Muscle layer of colon (tissue), 2 donors: ENCODE results near the gene FLYWCH1.
"Not testable (repeated sequence)": the region's sequence is repeated elsewhere in the genome, so short reads cannot be mapped to it uniquely, and the experiment has no call there.

Experiments used
- H3K27ac ChIP-seq: one replicate; pipeline ENCODE4 v1.7.0; 2013; ENCODE audit warnings: low read depth, mild to moderate bottlenecking, low read length, moderate library complexity
- H3K27me3 ChIP-seq, 2 donors: one replicate each; pipeline ENCODE4 v1.7.0; 2013; ENCODE audit warnings: low read length in 2 of 2, mild to moderate bottlenecking in 2 of 2; ENCODE audit not compliant: insufficient read depth in 2 of 2, control insufficient read depth in 1 of 2
- H3K36me3 ChIP-seq: one replicate; pipeline ENCODE4 v1.7.0; 2013; ENCODE audit warnings: mild to moderate bottlenecking, low read length; ENCODE audit not compliant: insufficient read depth
- H3K4me1 ChIP-seq: one replicate; pipeline ENCODE4 v1.7.0; 2013; ENCODE audit warnings: mild to moderate bottlenecking, low read length; ENCODE audit not compliant: insufficient read depth
- H3K4me3 ChIP-seq, 2 donors: one replicate each; pipeline ENCODE4 v1.7.0; 2013; ENCODE audit warnings: low read length in 2 of 2, low read depth in 1 of 2, mild to moderate bottlenecking in 1 of 2, moderate library complexity in 1 of 2
- H3K9ac ChIP-seq: one replicate; pipeline ENCODE4 v1.7.0; 2013; ENCODE audit warnings: low read length
- H3K9me3 ChIP-seq: one replicate; pipeline ENCODE4 v1.7.0; 2013; ENCODE audit warnings: mild to moderate bottlenecking, low read length
- donor health status: abdominal sarcoma.
- donor health status: Adenocarcinoma of cecum.

The FLYWCH1 gene

GRCh38 chr16:2900526-2901075 is 11.1 kb upstream of the FLYWCH1 start:
- H3K27ac ChIP-seq: no peak overlapping the region
- H3K4me1 ChIP-seq: peaks cover 5% of the 10 kb centered on the region
- no peaks in the 10 kb centered on the region for H3K27me3 ChIP-seq
- H3K4me3 ChIP-seq: no peak overlapping the region
- H3K36me3 ChIP-seq: peaks cover 10% of the 10 kb centered on the region
- H3K9ac ChIP-seq: no peak overlapping the region
- no peaks in the 10 kb centered on the region for H3K9me3 ChIP-seq

GRCh38 chr16:2902337-2903130 is 9.2 kb upstream of the FLYWCH1 start:
- Histone ChIP-seq H3K27me3 (no peaks in the 10 kb centered on the region), H3K9me3 (no peaks in the 10 kb centered on the region), H3K27ac (no peak overlapping the region), H3K9ac (no peak overlapping the region), H3K4me3 (no peak overlapping the region), H3K4me1 (peaks cover 10% of the 10 kb centered on the region), H3K36me3 (no peaks in the 10 kb centered on the region)

DNA sequence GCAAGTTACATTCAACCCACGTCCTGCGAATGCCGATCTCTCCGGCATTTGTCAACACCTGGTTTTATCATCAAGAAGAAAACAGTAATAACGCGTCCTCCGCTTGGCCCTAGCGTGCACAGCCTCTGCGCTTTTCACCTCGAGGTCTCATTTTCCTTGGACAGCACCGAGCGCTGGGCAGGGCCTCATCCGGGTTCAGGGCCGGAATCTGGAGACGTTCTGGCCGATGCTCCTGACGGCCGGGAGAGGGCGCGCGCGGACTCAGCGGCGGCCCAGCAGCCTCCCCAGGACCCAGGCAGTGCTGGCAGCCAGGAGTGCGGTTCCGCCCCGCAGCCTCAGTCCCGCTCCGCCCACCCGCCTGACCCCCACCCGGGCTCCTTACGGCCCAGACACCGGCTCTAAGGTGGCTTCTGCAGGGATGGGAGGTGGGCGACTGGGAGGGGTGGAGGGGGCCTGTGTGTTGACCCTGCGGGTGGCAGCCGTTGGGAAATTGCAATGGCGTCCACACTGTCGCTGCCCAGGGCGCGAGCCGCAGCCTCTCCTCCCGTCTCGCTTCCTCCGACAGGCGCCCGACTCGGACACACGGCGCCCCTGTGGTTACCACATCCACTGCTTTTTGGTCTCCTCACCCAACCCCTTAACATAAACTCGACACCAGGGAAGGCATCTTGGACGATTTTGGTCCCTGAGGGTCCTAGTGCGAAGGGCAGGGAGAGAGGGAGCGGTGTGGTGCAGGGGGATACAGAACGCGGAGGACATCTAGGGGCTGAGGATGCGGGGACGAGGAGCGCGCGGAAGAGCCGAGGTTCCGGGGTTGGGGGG is 7.4 kb upstream of the FLYWCH1 start:
- Histone ChIP-seq H3K9me3 (no peaks in the 10 kb centered on the region), H3K27me3 (no peaks in the 10 kb centered on the region), H3K9ac (peak overlapping the region; percentile 61), H3K27ac (peak overlapping the region; percentile 62), H3K4me3 (peak overlapping the region; percentile 82 to 85), H3K36me3 (no peaks in the 10 kb centered on the region), H3K4me1 (peaks cover 10% of the 10 kb centered on the region)

- H3K4me1 ChIP-seq: peaks cover 10% of the 10 kb centered on the region
- no peaks in the 10 kb centered on the region for H3K27me3 ChIP-seq
- H3K4me3 ChIP-seq: peak overlapping the region; percentile 82 to 85
- peak overlapping the region; percentile 62 for H3K27ac ChIP-seq
- no peaks in the 10 kb centered on the region for H3K36me3 ChIP-seq
- peak overlapping the region; percentile 61 for H3K9ac ChIP-seq
- H3K9me3 ChIP-seq: no peaks in the 10 kb centered on the region
Observed at GRCh38 chr16:2904922-2905240, 6.8 kb upstream of the FLYWCH1 start.

DNA sequence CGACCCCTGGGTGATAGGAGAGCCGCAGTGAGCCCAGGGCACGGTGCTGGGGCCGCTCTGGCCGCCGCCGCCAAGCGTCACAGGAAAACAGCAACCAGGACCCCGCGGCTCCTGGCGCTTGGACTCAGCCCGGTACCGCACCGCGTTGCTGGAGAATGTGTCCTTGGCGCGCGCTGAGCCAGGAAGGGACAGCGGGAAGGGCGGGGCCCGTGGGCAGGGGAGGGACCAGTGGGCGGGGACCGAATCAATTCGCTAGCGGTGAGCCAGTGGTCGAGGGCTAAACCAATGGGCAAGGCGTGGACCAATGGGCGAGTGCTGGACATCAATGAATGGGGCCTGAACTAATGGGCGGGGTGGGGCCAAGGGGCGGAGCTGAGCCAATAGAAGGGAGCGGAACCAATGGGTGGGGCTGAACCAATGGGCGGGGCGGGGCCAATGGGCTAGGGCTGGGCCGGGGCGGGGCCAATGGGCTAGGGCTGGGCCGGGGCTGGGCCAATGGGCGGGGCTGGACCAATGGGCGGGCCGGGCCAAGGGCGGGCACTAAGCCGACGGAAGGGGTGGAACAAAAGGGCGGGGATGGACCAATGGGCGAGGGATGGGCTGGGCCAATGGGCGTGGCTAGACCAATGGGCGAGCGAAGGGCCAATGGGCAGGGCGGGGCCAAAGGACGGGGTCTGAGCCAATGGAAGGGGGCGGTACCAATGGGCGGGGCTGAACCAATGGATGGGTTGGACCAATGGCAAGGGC is 6.3 kb upstream of the FLYWCH1 start:
- Histone ChIP-seq H3K4me1 (peaks cover 10% of the 10 kb centered on the region), H3K9me3 (no peaks in the 10 kb centered on the region), H3K27me3 (no peaks in the 10 kb centered on the region), H3K27ac (peak overlapping the region; percentile 62), H3K9ac (no peak overlapping the region), H3K36me3 (no peaks in the 10 kb centered on the region), H3K4me3 (peak overlapping the region; percentile 82 to 85)

DNA sequence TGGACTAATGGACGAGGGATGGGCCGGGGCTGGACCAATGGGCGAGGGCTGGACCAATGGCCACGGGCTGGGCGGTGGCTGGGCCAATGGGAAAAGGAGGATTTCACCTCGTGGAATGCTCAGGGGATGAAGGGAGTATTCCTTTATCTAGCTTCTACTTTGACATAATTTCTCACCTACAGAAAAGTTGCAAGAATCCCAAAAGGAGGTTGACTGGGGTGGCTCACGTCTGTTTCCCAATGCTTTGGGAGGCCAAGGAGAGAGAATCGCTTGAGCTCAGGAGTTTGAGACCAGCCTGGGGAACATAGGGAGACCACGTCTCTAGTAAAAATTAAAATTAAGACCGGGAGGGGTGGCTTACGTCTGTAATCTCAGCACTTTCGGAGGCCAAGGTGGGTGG is 5.7 kb upstream of the FLYWCH1 start:
- H3K4me3 ChIP-seq: peak overlapping the region in 1 of 2 donors; percentile 8

DNA sequence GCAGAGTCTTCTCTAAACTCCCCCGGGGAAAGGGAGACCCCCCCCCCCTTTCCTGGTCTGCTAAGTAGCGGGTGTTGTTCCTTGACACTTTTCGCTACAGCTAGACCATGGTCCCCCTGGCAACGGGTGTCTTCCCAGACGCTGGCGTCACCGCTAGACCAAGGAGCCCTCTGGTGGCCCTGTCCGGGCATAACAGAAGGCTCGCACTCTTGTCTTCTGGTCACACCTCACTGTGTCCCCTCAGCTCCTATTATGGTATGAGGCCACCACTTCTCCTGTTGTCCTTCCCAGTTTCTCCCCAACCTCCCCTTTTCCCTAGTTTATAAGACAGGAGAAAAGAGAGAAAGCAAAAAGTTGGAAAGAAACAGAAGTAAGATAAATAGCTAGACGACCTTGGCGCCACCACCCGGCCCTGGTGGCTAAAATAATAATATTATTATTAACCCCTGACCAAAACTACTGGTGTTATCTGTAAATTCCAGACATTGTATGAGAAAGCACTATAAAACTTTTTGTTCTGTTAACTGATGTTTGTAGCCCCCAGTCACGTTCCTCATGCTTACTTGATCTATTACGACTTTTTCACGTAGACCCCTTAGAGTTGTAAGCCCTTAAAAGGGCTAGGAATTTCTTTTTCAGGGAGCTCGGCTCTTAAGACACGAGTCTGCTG is 4.5 kb upstream of the FLYWCH1 start:
- not testable (repeated sequence) for H3K36me3 ChIP-seq, H3K4me3 ChIP-seq, H3K9ac ChIP-seq, H3K9me3 ChIP-seq, H3K27ac ChIP-seq, H3K27me3 ChIP-seq
- peaks cover 14% of the 10 kb centered on the region for H3K4me1 ChIP-seq

More for the DNA sequence above, 5.7 kb upstream of the FLYWCH1 start:
- Histone ChIP-seq H3K9me3 (no peaks in the 10 kb centered on the region), H3K27ac (no peak overlapping the region), H3K36me3 (no peaks in the 10 kb centered on the region), H3K9ac (no peak overlapping the region), H3K4me1 (peaks cover 10% of the 10 kb centered on the region), H3K27me3 (no peaks in the 10 kb centered on the region)

- H3K4me3 ChIP-seq: no peak overlapping the region
- peaks cover 10% of the 10 kb centered on the region for H3K36me3 ChIP-seq
- no peaks in the 10 kb centered on the region for H3K9me3 ChIP-seq
Observed at GRCh38 chr16:2910441-2910969, 1.2 kb upstream of the FLYWCH1 start.

GRCh38 chr16:2912330-2913199 is 834 bp downstream of the FLYWCH1 start:
- Histone ChIP-seq H3K4me3 (peak overlapping the region; percentile 74 to 96), H3K9ac (peak overlapping the region; percentile 92)

More at GRCh38 chr16:2910441-2910969, 1.2 kb upstream of the FLYWCH1 start:
- Histone ChIP-seq H3K27me3 (no peaks in the 10 kb centered on the region), H3K27ac (no peak overlapping the region), H3K4me1 (peaks cover 19% of the 10 kb centered on the region), H3K9ac (no peak overlapping the region)

DNA sequence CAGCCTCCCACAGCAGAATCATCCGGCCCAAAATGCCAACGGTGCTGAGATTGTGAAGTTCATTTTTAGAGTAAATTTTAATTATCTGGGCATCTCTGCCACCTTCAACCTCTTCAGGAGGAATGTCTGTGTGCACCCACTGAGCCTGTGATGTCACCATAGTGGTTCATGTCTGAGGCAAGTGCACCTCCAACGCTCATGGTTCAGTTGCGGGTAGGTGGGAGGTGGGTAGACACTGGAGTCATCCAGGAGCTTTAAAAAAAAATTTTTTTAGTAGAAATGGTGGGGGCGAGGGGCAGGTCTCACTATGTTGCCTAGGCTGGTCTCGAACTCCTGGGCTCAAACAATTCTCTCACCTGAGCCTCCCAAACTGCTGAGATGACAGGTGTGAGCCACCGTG is 1.9 kb downstream of the FLYWCH1 start:
- Histone ChIP-seq H3K36me3 (peaks cover 16% of the 10 kb centered on the region), H3K27me3 (no peaks in the 10 kb centered on the region), H3K9me3 (no peaks in the 10 kb centered on the region), H3K4me3 (peak overlapping the region in 1 of 2 donors; percentile 96), H3K4me1 (peaks cover 14% of the 10 kb centered on the region), H3K27ac (no peak overlapping the region), H3K9ac (peak overlapping the region; percentile 92)

More at GRCh38 chr16:2912330-2913199, 834 bp downstream of the FLYWCH1 start:
- H3K36me3 ChIP-seq: peaks cover 16% of the 10 kb centered on the region
- H3K4me1 ChIP-seq: peaks cover 14% of the 10 kb centered on the region
- no peaks in the 10 kb centered on the region for H3K27me3 ChIP-seq
- peak overlapping the region; percentile 82 for H3K27ac ChIP-seq
- H3K9me3 ChIP-seq: no peaks in the 10 kb centered on the region
